ENCODE measurements around the gene PFDN1. TPM values are rescaled to one million over a fixed set of nuclear protein-coding genes. Genes with fewer than 3 reads are reported as not detected.
A peak's percentile ranks its signal among the peaks of the same experiment; 100 is the strongest.

PFDN1 gene
- total and polyA plus RNA-seq, 9 of the 15 experiments (the other 6 are each of a cell fraction or from before 2014, with no cell fraction given) = 45.5 to 215 (median 78.0) TPM

DNA sequence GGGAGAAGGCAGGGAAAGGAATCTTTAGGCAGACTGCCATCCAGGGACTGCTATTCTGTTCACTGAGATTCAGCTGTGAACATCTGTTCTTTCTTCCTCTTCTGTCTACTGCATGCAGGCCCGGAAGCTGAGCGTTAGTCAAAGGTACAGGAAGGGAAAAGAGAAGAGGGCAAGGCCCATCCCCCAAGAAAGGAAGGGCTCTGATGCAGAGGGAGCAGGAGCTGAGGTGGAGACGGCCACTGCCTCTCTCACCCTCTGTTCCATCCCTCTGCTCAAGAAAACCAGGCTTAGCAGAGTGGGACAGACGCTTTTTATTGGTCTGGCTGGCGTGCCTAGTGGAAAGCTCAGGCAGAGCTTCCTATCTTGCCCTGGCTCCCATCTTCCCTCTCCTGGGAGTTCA is 57.6 kb downstream of the PFDN1 start:
- DNase-seq (ENCODE audit: extremely low read depth in 1 of 4, low spot score in 3 of 4) = no peak
- no peak overlapping the region for H2AFZ ChIP-seq (ENCODE audit: low read depth, low read length)
- in situ Hi-C loops (cut with MboI) (loop anchor here (5.0 to 10.0 kb wide), 2 partner anchors 57 to 479 kb away; partner anchors contain the start of gene PFDN1), intact Hi-C loops (cut with micrococcal nuclease) (loop anchor here (10.0 kb wide), 1 partner anchor 309 kb away; the partner anchor contains the start of gene SRA1)
- no peak overlapping the region for H3K9ac ChIP-seq (ENCODE audit: insufficient read depth in 1 of 2, low read depth in 2 of 2, low read length in 2 of 2)
- CTCF ChIA-PET (ENCODE audit: low intra/inter-chr PET ratio) = interaction anchor here (0.8 to 4.1 kb wide), 3 partner anchors 107 to 112 kb away, joined by 3 to 37 read pairs (median 29); no protein-coding TSS in a partner anchor
- H3K27ac ChIP-seq (ENCODE audit: extremely low read depth, low read depth, low read length) = no peak overlapping the region
- TF ChIP-seq ETV5 (CRISPR knock-in tag; IDR thresholded peaks at IDR 0.05; ENCODE audit: low read depth) (no peak), ZNF197 (CRISPR knock-in tag; IDR thresholded peaks at IDR 0.05; ENCODE audit: low read depth) (no peak), RCOR1 (IDR thresholded peaks at IDR 0.05; ENCODE audit: borderline replicate concordance in 1 of 2, low read depth in 2 of 2, low read length in 2 of 2) (no peak), ZNF12 (CRISPR knock-in tag; IDR thresholded peaks at IDR 0.05) (no peak), MAFK (IDR thresholded peaks at IDR 0.05; ENCODE audit: low read length) (no peak), NELFE (IDR thresholded peaks at IDR 0.05; ENCODE audit: insufficient read depth, insufficient read length) (no peak), SMC3 (conservative IDR thresholded peaks at IDR 0.05; ENCODE audit: insufficient read depth, low read depth, low read length) (no peak), JUN (IDR thresholded peaks at IDR 0.05; ENCODE audit: borderline replicate concordance, low read depth, low read length) (no peak), JUN (CRISPR knock-in tag; IDR thresholded peaks at IDR 0.05; ENCODE audit: borderline replicate concordance) (no peak)
- TF ChIP-seq, protein P1, sequence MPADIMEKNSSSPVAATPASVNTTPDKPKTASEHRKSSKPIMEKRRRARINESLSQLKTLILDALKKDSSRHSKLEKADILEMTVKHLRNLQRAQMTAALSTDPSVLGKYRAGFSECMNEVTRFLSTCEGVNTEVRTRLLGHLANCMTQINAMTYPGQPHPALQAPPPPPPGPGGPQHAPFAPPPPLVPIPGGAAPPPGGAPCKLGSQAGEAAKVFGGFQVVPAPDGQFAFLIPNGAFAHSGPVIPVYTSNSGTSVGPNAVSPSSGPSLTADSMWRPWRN (IDR thresholded peaks at IDR 0.05; ENCODE audit: low read depth) = no peak
- TF ChIP-seq, protein P2, sequence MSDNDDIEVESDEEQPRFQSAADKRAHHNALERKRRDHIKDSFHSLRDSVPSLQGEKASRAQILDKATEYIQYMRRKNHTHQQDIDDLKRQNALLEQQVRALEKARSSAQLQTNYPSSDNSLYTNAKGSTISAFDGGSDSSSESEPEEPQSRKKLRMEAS (CRISPR knock-in tag; IDR thresholded peaks at IDR 0.05) = no peak
- no peak overlapping the region for H3K4me2 ChIP-seq (ENCODE audit: insufficient read depth, low read length)
- TSS peak; percentile 82 for BruUV-seq (replicated peaks)
- no peak for ATAC-seq
- H3K4me3 ChIP-seq = no peak overlapping the region
- POLR2A ChIA-PET = interaction anchor here (0.7 to 3.6 kb wide), 7 partner anchors 10 to 114 kb away, joined by 3 to 12 read pairs (median 4); partner anchors contain the start of gene SLC4A9
- 90% methylated on average over 4 of the region's 5 CpGs for whole genome bisulfite sequencing (ENCODE audit: insufficient coverage, low coverage, missing lambda C conversion rate)
- peaks cover 6% of the 10 kb centered on the region; the same call in 1 of the 3 replicates for H3K79me2 ChIP-seq (ENCODE audit: control insufficient read depth, insufficient read depth, low read length)
- no peaks in the 10 kb centered on the region for H3K9me3 ChIP-seq (replicated peaks; ENCODE audit: control insufficient read depth, insufficient read depth, low read depth, low read length)
- peaks cover 59% of the 10 kb centered on the region for H3K36me3 ChIP-seq (ENCODE audit: control insufficient read depth, insufficient read depth, low read length)
- no peak for FAIRE-seq
- peaks cover 15 to 20% of the 10 kb centered on the region in 2 experiments for H3K4me1 ChIP-seq (replicated peaks in 1 of 2; ENCODE audit: control insufficient read depth in 2 of 2, insufficient read depth in 2 of 2, low read length in 2 of 2)
- H3K27me3 ChIP-seq (ENCODE audit: control insufficient read depth in 2 of 2, insufficient read depth in 2 of 2, low read length in 2 of 2) = no peaks in the 10 kb centered on the region
- H3K9me1 ChIP-seq (ENCODE audit: control insufficient read depth, insufficient read depth, low read length) = no peaks in the 10 kb centered on the region
- peaks cover 19% of the 10 kb centered on the region for H4K20me1 ChIP-seq (replicated peaks; ENCODE audit: control insufficient read depth, insufficient read depth, low read length)

Data from K562 (cell line).